Neuronal stem cell (in vitro differentiated cells): ENCODE results near the gene NPFF.

Source experiments
- DNase-seq: peaks from one replicate; pipeline ENCODE4 v3.0.0-alpha.2; 2013; ENCODE audit warnings: low spot score
- H2AFZ ChIP-seq: one replicate; pipeline ENCODE4 v1.6.1; 2013; ENCODE audit warnings: mild to moderate bottlenecking, low read length, inconsistent platforms
- H2AK5ac ChIP-seq: 2 replicates; pipeline ENCODE4 v1.6.1; 2013; ENCODE audit warnings: low read depth, mild to moderate bottlenecking, inconsistent platforms, low read length, moderate library complexity, mixed read lengths
- H2BK120ac ChIP-seq: 2 replicates; pipeline ENCODE4 v1.6.1; 2013; ENCODE audit warnings: low read depth, mild to moderate bottlenecking, inconsistent platforms, low read length, moderate library complexity, mixed read lengths
- H2BK12ac ChIP-seq: one replicate; pipeline ENCODE4 v1.6.1; 2013; ENCODE audit warnings: low read length, inconsistent platforms
- H2BK15ac ChIP-seq: 2 replicates; pipeline ENCODE4 v1.6.1; 2013; ENCODE audit warnings: mild to moderate bottlenecking, low read length, inconsistent platforms, mixed read lengths
- H2BK5ac ChIP-seq: one replicate; pipeline ENCODE4 v1.6.1; 2013; ENCODE audit warnings: inconsistent platforms, mild to moderate bottlenecking, low read length, moderate library complexity
- H3K14ac ChIP-seq: one replicate; pipeline ENCODE4 v1.6.1; 2013; ENCODE audit warnings: low read length, inconsistent platforms
- H3K18ac ChIP-seq: 2 replicates; pipeline ENCODE4 v1.6.1; 2013; ENCODE audit warnings: low read length, inconsistent platforms
- H3K23ac ChIP-seq: 2 replicates; pipeline ENCODE4 v1.6.1; 2013; ENCODE audit warnings: low read depth, mild to moderate bottlenecking, mixed read lengths, low read length, inconsistent platforms; ENCODE audit not compliant: poor library complexity
- H3K27ac ChIP-seq: replicated peaks from 3 replicates; pipeline ENCODE4 v1.5.1; 2013; ENCODE audit warnings: low read length, inconsistent platforms
- H3K27me3 ChIP-seq, 3 experiments: 2 replicates each; pipeline ENCODE4 v1.6.1; 2013; ENCODE audit warnings: low read length in 3 of 3, mild to moderate bottlenecking in 2 of 3, inconsistent platforms in 1 of 3, low read depth in 1 of 3, mixed read lengths in 1 of 3, moderate library complexity in 1 of 3; ENCODE audit not compliant: control insufficient read depth in 3 of 3, insufficient read depth in 3 of 3
- H3K36me3 ChIP-seq, 2 donors: replicated peaks in 1 of 2; 2 replicates each; pipeline ENCODE4 v1.6.1; 2013; ENCODE audit warnings: low read length in 2 of 2; ENCODE audit not compliant: control insufficient read depth in 2 of 2, insufficient read depth in 2 of 2
- H3K4ac ChIP-seq: 2 replicates; pipeline ENCODE4 v1.6.1; 2013; ENCODE audit warnings: inconsistent platforms, mild to moderate bottlenecking, low read length, moderate library complexity
- H3K4me1 ChIP-seq, 2 donors: 1 replicate in 1 of 2; 2 replicates in 1 of 2; pipeline ENCODE4 v1.6.1; 2013; ENCODE audit warnings: low read length in 2 of 2, low read depth in 1 of 2; ENCODE audit not compliant: control insufficient read depth in 2 of 2, insufficient read depth in 1 of 2
- H3K4me2 ChIP-seq: one replicate; pipeline ENCODE4 v1.6.1; 2013; ENCODE audit warnings: mild to moderate bottlenecking, low read length, inconsistent platforms; ENCODE audit not compliant: insufficient read depth, poor library complexity, severe bottlenecking
- H3K4me3 ChIP-seq, 2 donors: 2 replicates each; pipeline ENCODE4 v1.5.1; 2013; ENCODE audit warnings: low read length in 2 of 2, mild to moderate bottlenecking in 2 of 2, inconsistent platforms in 1 of 2, moderate library complexity in 1 of 2
- H3K79me1 ChIP-seq: one replicate; pipeline ENCODE4 v1.6.1; 2013; ENCODE audit warnings: low read depth, mild to moderate bottlenecking, inconsistent platforms, low read length, moderate library complexity
- H3K9ac ChIP-seq: one replicate; pipeline ENCODE4 v1.6.1; 2013; ENCODE audit warnings: mild to moderate bottlenecking, low read depth, low read length, inconsistent platforms; ENCODE audit not compliant: poor library complexity
- H3K9me3 ChIP-seq, 2 donors: replicated peaks in 1 of 2; 2 replicates each; pipeline versions ENCODE3 to v1.6.1; 2013; ENCODE audit warnings: low read length in 2 of 2, mild to moderate bottlenecking in 2 of 2, inconsistent platforms in 1 of 2, low read depth in 1 of 2, mixed read lengths in 1 of 2, moderate library complexity in 1 of 2; ENCODE audit not compliant: control insufficient read depth in 2 of 2, insufficient read depth in 1 of 2
- H4K8ac ChIP-seq: one replicate; pipeline ENCODE4 v1.6.1; 2013; ENCODE audit warnings: low read depth, mild to moderate bottlenecking, inconsistent platforms, low read length, moderate library complexity
- H4K91ac ChIP-seq: one replicate; pipeline ENCODE4 v1.6.1; 2013; ENCODE audit warnings: low read length, low read depth, mild to moderate bottlenecking, inconsistent platforms; ENCODE audit not compliant: poor library complexity
- WGBS, 2 donors: extraction: QIAGEN DNeasy Blood & Tissue Kit; methylation state at CpG; one replicate each; pipeline ENCODE4 v1.1.7; 2013; ENCODE audit warnings: missing lambda C conversion rate in 2 of 2, mixed read lengths in 1 of 2; ENCODE audit not compliant: insufficient read length in 2 of 2, insufficient replicate concordance in 1 of 2; ENCODE audit errors: extremely low coverage in 2 of 2; 5-methylcytosine and 5-hydroxymethylcytosine counted together

Gene NPFF

GRCh38 chr12:53472056-53472582, 35.2 kb downstream of the NPFF start:
- Histone ChIP-seq H2BK15ac (no peak overlapping the region), H2BK5ac (no peak overlapping the region), H4K8ac (no peak overlapping the region), H3K4me2 (no peak overlapping the region), H4K91ac (no peak overlapping the region), H3K4ac (no peak overlapping the region), H3K23ac (no peak overlapping the region), H3K9ac (no peak overlapping the region), H3K79me1 (peaks cover 7% of the 10 kb centered on the region), H2BK12ac (no peak overlapping the region), H3K27me3 (no peaks in the 10 kb centered on the region), H2BK120ac (no peak overlapping the region), H3K4me1 (peaks cover 0 to 7% of the 10 kb centered on the region in 2 donors), H3K18ac (no peak overlapping the region), H3K4me3 (no peak overlapping the region), H2AFZ (no peak overlapping the region), H3K36me3 (peaks cover 59 to 100% of the 10 kb centered on the region in 2 donors), H3K14ac (no peak overlapping the region), H3K27ac (no peak overlapping the region), H3K9me3 (no peaks in the 10 kb centered on the region), H2AK5ac (no peak overlapping the region)
- WGBS, 2 donors: no CpG with 5 or more reads among the region's 1 CpG
- DNase-seq: no peak

GRCh38 chr12:53468282-53468681, 39.0 kb downstream of the NPFF start:
- H4K91ac ChIP-seq: no peak overlapping the region
- H3K18ac ChIP-seq: no peak overlapping the region
- no peak overlapping the region for H3K4me2 ChIP-seq
- no peak overlapping the region for H2BK5ac ChIP-seq
- no peak overlapping the region for H3K9ac ChIP-seq
- peaks cover 6% of the 10 kb centered on the region for H3K79me1 ChIP-seq
- H4K8ac ChIP-seq: no peak overlapping the region
- peaks cover 0 to 10% of the 10 kb centered on the region in 2 donors for H3K4me1 ChIP-seq
- no peaks in the 10 kb centered on the region for H3K27me3 ChIP-seq
- no peak overlapping the region for H3K23ac ChIP-seq
- no peaks in the 10 kb centered on the region for H3K9me3 ChIP-seq
- H2BK120ac ChIP-seq: no peak overlapping the region
- DNase-seq: no peak
- no peak overlapping the region for H3K14ac ChIP-seq
- no peak overlapping the region for H3K27ac ChIP-seq
- H2BK12ac ChIP-seq: no peak overlapping the region
- H3K4ac ChIP-seq: no peak overlapping the region
- no CpG with 5 or more reads among the region's 1 CpG for WGBS, 2 donors
- no peak overlapping the region for H2AFZ ChIP-seq
- peaks cover 64 to 100% of the 10 kb centered on the region in 2 donors for H3K36me3 ChIP-seq
- no peak overlapping the region for H2AK5ac ChIP-seq
- no peak overlapping the region for H2BK15ac ChIP-seq
- H3K4me3 ChIP-seq: no peak overlapping the region

- H4K8ac ChIP-seq: no peak overlapping the region
- no peak overlapping the region for H2BK120ac ChIP-seq
- H2BK5ac ChIP-seq: no peak overlapping the region
- H3K27me3 ChIP-seq: no peaks in the 10 kb centered on the region
- no peak overlapping the region for H3K18ac ChIP-seq
- no peak overlapping the region for H3K27ac ChIP-seq
- H3K36me3 ChIP-seq: peaks cover 68 to 100% of the 10 kb centered on the region in 2 donors
- no peak overlapping the region for H3K14ac ChIP-seq
- H3K4me1 ChIP-seq: peaks cover 0 to 13% of the 10 kb centered on the region in 2 donors
- no peak overlapping the region for H3K4me3 ChIP-seq
- no peak for DNase-seq
- no peak overlapping the region for H2AFZ ChIP-seq
- H3K79me1 ChIP-seq: peaks cover 6% of the 10 kb centered on the region
- no CpG with 5 or more reads among the region's 2 CpGs for WGBS, 2 donors
- no peak overlapping the region for H3K4ac ChIP-seq
- no peak overlapping the region for H2BK15ac ChIP-seq
- no peak overlapping the region for H2AK5ac ChIP-seq
- no peak overlapping the region for H3K23ac ChIP-seq
- H2BK12ac ChIP-seq: no peak overlapping the region
- H4K91ac ChIP-seq: no peak overlapping the region
- no peaks in the 10 kb centered on the region for H3K9me3 ChIP-seq
- H3K4me2 ChIP-seq: no peak overlapping the region
- no peak overlapping the region for H3K9ac ChIP-seq
Observed at GRCh38 chr12:53467880-53468279, 39.4 kb downstream of the NPFF start.

GRCh38 chr12:53467082-53467481, 40.2 kb downstream of the NPFF start:
- Histone ChIP-seq H2AK5ac (no peak overlapping the region), H3K36me3 (peaks cover 72 to 100% of the 10 kb centered on the region in 2 donors), H2BK120ac (no peak overlapping the region), H3K23ac (no peak overlapping the region), H2BK5ac (no peak overlapping the region), H4K91ac (no peak overlapping the region), H3K4me2 (no peak overlapping the region), H3K18ac (no peak overlapping the region), H2BK12ac (no peak overlapping the region), H3K9me3 (no peaks in the 10 kb centered on the region), H3K9ac (no peak overlapping the region), H3K4me3 (no peak overlapping the region), H2AFZ (no peak overlapping the region), H2BK15ac (no peak overlapping the region), H3K4ac (no peak overlapping the region), H3K14ac (no peak overlapping the region), H3K27ac (no peak overlapping the region), H3K27me3 (no peaks in the 10 kb centered on the region), H3K4me1 (peaks cover 0 to 16% of the 10 kb centered on the region in 2 donors), H3K79me1 (peaks cover 6% of the 10 kb centered on the region), H4K8ac (no peak overlapping the region)
- no peak for DNase-seq
- no CpG with 5 or more reads among the region's 5 CpGs for WGBS, 2 donors
